Measurements from ENCODE around the gene MPL. TPM values are rescaled to one million over a fixed set of nuclear protein-coding genes. Genes with fewer than 3 reads are reported as not detected.

MPL gene
- total and polyA plus RNA-seq, 4 donors, result 0.03 to 1.0 TPM; not detected in 2

DNA sequence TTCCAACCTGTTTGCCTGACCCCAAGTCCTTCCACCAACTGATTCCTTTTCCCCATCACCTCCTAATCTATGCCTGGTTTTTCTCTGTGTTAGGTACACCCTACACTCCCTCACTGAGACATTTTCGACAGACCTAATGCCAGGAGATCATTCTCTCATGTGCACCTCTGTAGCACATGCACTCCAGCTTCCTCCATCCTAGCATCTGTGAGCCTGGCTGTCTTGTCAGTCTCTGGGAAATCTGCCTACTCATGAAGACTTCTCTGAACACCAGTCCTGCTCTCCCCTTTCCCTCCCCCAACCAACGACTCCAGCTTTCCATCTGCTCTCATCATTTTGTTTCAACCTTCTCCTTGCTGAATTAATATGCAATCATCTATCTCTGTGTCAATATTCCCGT lies 51.0 kb downstream of the MPL start:
- Histone ChIP-seq H3K27ac (ENCODE audit: low read depth in 1 of 2, low read length in 2 of 2) (no peak overlapping the region), H3K27me3 (ENCODE audit: control insufficient read depth in 4 of 4, insufficient read depth in 4 of 4, low read length in 3 of 4) (no peaks in the 10 kb centered on the region), H3K9ac (ENCODE audit: low read depth in 1 of 2, low read length in 2 of 2) (peak overlapping the region; percentile 7 to 21), H3K4me1 (ENCODE audit: control insufficient read depth in 4 of 4, insufficient read depth in 4 of 4, low read length in 3 of 4) (peaks cover 2 to 30% (median 18%) of the 10 kb centered on the region in 4 donors), H3K9me3 (ENCODE audit: control insufficient read depth in 4 of 4, low read length in 3 of 4) (no peaks in the 10 kb centered on the region), H3K36me3 (ENCODE audit: control insufficient read depth in 4 of 4, insufficient read depth in 3 of 4, low read depth in 1 of 4, low read length in 3 of 4) (peaks cover 9 to 41% (median 33%) of the 10 kb centered on the region in 4 donors), H3K4me3 (ENCODE audit: low read depth in 1 of 3, low read length in 3 of 3) (peak overlapping the region; percentile 52 to 95 (median 87))
- DNase-seq (ENCODE audit: low spot score), result no peak
- TF ChIP-seq GABPA (IDR thresholded peaks at IDR 0.05 in 1 of 2, conservative IDR thresholded peaks at IDR 0.05 in 1 of 2), result no peak
- WGBS, result 35% methylated on average over 3 of the region's 3 CpGs

DNA sequence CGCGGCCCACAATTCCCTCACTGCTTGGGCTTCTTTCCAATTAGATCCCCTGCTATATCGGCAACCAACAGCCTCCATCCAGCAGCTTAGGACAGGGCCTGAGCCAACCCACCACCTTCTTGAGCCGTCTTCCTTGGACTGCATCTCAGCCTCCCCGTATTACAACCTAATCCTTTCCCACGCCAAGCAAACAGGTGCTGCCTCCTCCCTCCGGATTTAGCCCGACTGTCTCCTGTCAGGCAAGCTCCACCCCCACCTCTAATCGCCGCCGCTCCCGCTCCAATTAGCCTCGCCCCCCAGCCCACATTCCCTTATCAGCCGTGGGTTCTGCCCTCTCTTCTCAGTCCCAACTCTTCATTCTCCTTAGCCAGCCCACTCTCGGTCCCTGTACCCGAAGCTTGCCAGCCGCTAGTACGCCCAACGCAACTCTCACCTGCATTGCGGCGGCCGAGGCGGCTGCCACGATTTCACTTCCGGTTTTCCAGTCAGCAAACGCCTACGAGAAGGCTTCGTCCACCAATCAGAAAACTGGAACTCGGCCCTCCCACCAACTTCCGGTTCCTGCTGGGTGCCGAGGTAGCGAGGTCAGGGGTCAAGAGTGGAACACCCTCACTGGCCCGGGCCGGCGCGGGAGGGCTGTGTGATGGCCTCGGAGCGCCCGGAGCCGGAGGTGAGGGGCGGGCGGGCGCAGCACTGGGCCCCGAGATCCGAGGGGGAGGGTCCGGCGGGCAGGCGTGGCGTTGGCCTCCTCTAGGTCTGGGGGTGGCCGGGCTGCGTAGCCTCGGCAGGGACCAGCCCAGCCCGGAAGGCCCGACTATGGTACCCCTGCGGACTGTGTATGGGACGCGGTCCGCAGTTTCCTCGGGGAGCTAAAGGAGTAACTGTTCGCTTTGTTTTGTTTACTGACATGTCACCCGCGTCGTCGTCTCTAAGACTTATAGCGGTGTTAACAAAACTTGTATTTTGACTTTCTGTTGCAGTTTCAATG lies 52.0 kb downstream of the MPL start, which contains the start of the genes MED8 and SZT2:
Gene MED8, minus strand, starts transcription at position 475 of the 988 bp plus-strand sequence. Its CDS starts 36 bp downstream, at position 439.
Gene SZT2, plus strand, starts transcription at position 574 of the 988 bp plus-strand sequence. Its CDS starts 70 bp downstream, at position 644.
- TF ChIP-seq JUND (IDR thresholded peaks at IDR 0.05) (no peak), EGR1 (IDR thresholded peaks at IDR 0.05; ENCODE audit: low read depth in 2 of 2) (peak in 1 of 2 donors; percentile 68), FOXA1 (IDR thresholded peaks at IDR 0.05) (no peak), HNF4G (IDR thresholded peaks at IDR 0.05) (no peak), RXRA (IDR thresholded peaks at IDR 0.05) (peak; percentile 71 to 77), FOXA2 (IDR thresholded peaks at IDR 0.05) (no peak), TAF1 (conservative IDR thresholded peaks at IDR 0.05) (no peak), RAD21 (IDR thresholded peaks at IDR 0.05) (peak in 1 of 2 donors; percentile 43), YY1 (IDR thresholded peaks at IDR 0.05) (no peak), NR2F2 (IDR thresholded peaks at IDR 0.05) (peak; percentile 93), GABPA (IDR thresholded peaks at IDR 0.05 in 1 of 2, conservative IDR thresholded peaks at IDR 0.05 in 1 of 2) (peak; percentile 93 to 99), HNF4A (conservative IDR thresholded peaks at IDR 0.05) (no peak), SP1 (IDR thresholded peaks at IDR 0.05) (peak; percentile 77)
- TF ChIP-seq, protein P1, sequence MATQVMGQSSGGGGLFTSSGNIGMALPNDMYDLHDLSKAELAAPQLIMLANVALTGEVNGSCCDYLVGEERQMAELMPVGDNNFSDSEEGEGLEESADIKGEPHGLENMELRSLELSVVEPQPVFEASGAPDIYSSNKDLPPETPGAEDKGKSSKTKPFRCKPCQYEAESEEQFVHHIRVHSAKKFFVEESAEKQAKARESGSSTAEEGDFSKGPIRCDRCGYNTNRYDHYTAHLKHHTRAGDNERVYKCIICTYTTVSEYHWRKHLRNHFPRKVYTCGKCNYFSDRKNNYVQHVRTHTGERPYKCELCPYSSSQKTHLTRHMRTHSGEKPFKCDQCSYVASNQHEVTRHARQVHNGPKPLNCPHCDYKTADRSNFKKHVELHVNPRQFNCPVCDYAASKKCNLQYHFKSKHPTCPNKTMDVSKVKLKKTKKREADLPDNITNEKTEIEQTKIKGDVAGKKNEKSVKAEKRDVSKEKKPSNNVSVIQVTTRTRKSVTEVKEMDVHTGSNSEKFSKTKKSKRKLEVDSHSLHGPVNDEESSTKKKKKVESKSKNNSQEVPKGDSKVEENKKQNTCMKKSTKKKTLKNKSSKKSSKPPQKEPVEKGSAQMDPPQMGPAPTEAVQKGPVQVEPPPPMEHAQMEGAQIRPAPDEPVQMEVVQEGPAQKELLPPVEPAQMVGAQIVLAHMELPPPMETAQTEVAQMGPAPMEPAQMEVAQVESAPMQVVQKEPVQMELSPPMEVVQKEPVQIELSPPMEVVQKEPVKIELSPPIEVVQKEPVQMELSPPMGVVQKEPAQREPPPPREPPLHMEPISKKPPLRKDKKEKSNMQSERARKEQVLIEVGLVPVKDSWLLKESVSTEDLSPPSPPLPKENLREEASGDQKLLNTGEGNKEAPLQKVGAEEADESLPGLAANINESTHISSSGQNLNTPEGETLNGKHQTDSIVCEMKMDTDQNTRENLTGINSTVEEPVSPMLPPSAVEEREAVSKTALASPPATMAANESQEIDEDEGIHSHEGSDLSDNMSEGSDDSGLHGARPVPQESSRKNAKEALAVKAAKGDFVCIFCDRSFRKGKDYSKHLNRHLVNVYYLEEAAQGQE (IDR thresholded peaks at IDR 0.05), result peak; percentile 51
- TF ChIP-seq, protein P2, sequence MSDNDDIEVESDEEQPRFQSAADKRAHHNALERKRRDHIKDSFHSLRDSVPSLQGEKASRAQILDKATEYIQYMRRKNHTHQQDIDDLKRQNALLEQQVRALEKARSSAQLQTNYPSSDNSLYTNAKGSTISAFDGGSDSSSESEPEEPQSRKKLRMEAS (IDR thresholded peaks at IDR 0.05), result no peak
- TF ChIP-seq, protein P3, sequence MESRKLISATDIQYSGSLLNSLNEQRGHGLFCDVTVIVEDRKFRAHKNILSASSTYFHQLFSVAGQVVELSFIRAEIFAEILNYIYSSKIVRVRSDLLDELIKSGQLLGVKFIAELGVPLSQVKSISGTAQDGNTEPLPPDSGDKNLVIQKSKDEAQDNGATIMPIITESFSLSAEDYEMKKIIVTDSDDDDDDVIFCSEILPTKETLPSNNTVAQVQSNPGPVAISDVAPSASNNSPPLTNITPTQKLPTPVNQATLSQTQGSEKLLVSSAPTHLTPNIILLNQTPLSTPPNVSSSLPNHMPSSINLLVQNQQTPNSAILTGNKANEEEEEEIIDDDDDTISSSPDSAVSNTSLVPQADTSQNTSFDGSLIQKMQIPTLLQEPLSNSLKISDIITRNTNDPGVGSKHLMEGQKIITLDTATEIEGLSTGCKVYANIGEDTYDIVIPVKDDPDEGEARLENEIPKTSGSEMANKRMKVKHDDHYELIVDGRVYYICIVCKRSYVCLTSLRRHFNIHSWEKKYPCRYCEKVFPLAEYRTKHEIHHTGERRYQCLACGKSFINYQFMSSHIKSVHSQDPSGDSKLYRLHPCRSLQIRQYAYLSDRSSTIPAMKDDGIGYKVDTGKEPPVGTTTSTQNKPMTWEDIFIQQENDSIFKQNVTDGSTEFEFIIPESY (IDR thresholded peaks at IDR 0.05), result no peak
- TF ChIP-seq, protein P4, sequence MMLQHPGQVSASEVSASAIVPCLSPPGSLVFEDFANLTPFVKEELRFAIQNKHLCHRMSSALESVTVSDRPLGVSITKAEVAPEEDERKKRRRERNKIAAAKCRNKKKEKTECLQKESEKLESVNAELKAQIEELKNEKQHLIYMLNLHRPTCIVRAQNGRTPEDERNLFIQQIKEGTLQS (IDR thresholded peaks at IDR 0.05), result no peak
- TF ChIP-seq, protein P5, sequence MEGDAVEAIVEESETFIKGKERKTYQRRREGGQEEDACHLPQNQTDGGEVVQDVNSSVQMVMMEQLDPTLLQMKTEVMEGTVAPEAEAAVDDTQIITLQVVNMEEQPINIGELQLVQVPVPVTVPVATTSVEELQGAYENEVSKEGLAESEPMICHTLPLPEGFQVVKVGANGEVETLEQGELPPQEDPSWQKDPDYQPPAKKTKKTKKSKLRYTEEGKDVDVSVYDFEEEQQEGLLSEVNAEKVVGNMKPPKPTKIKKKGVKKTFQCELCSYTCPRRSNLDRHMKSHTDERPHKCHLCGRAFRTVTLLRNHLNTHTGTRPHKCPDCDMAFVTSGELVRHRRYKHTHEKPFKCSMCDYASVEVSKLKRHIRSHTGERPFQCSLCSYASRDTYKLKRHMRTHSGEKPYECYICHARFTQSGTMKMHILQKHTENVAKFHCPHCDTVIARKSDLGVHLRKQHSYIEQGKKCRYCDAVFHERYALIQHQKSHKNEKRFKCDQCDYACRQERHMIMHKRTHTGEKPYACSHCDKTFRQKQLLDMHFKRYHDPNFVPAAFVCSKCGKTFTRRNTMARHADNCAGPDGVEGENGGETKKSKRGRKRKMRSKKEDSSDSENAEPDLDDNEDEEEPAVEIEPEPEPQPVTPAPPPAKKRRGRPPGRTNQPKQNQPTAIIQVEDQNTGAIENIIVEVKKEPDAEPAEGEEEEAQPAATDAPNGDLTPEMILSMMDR (IDR thresholded peaks at IDR 0.05; ENCODE audit: low read depth, low read length, missing input control), result no peak
- DNase-seq (ENCODE audit: low spot score), result peak; percentile 98
- Histone ChIP-seq H3K36me3 (ENCODE audit: control insufficient read depth in 4 of 4, insufficient read depth in 3 of 4, low read depth in 1 of 4, low read length in 3 of 4) (peaks cover 9 to 30% (median 25%) of the 10 kb centered on the region in 4 donors), H3K27ac (ENCODE audit: low read depth in 1 of 2, low read length in 2 of 2) (peak within 1 kb of the TSS; percentile 81 to 88), H3K9ac (ENCODE audit: low read depth in 1 of 2, low read length in 2 of 2) (peak within 1 kb of the TSS; percentile 36 to 76), H3K27me3 (ENCODE audit: control insufficient read depth in 4 of 4, insufficient read depth in 4 of 4, low read length in 3 of 4) (no peaks in the 10 kb centered on the region), H3K4me3 (ENCODE audit: low read depth in 1 of 3, low read length in 3 of 3) (peak within 1 kb of the TSS; percentile 52 to 95 (median 87)), H3K9me3 (ENCODE audit: control insufficient read depth in 4 of 4, low read length in 3 of 4) (no peaks in the 10 kb centered on the region), H3K4me1 (ENCODE audit: control insufficient read depth in 4 of 4, insufficient read depth in 4 of 4, low read length in 3 of 4) (peaks cover 2 to 30% (median 18%) of the 10 kb centered on the region in 4 donors)
- under 1% methylated on average over 65 of the region's 65 CpGs for WGBS
